AG04450 (cell line): ENCODE measurements around the gene CLBA1. TPM values are rescaled to one million over a fixed set of nuclear protein-coding genes. Genes with fewer than 3 reads are reported as not detected.
"Not testable (repeated sequence)": the region's sequence is repeated elsewhere in the genome, so short reads cannot be mapped to it uniquely, and the experiment has no call there.

ENCODE experiments used
- CTCF ChIA-PET: fragments of 300-600, 350-600 bp; formaldehyde crosslinking; extraction: SDS; loops from one replicate; lab custom pipeline; 2022; ENCODE audit warnings: antibody characterized with exemption, inconsistent platforms; lab: Charles Lee
- POLR2A ChIA-PET: fragments of 350-600 bp; formaldehyde crosslinking; extraction: SDS; loops from one replicate; lab custom pipeline; 2021; ENCODE audit warnings: antibody characterized with exemption, inconsistent platforms; lab: Yijun Ruan, JAX
- DNase-seq: peaks from one replicate; pipeline ENCODE4 v3.0.0-alpha.2; 2011; ENCODE audit warnings: low read depth, low spot score
- H3K27ac ChIP-seq: one replicate; pipeline ENCODE4 v1.5.1; 2012; ENCODE audit warnings: low read depth, low read length, control low read depth
- H3K27me3 ChIP-seq: one replicate; pipeline ENCODE4 v1.6.0; 2012; ENCODE audit warnings: low read length; ENCODE audit not compliant: control insufficient read depth, insufficient read depth
- H3K4me3 ChIP-seq: 2 replicates; pipeline ENCODE4 v1.5.1; 2011; ENCODE audit warnings: mild to moderate bottlenecking, low read depth, low read length, control low read depth
- H3K9me3 ChIP-seq: 2 replicates; pipeline ENCODE4 v1.5.1; 2012; ENCODE audit warnings: low read length; ENCODE audit not compliant: control insufficient read depth, insufficient read depth
- CTCF ChIP-seq: IDR thresholded peaks from 2 replicates; pipeline ENCODE4 v1.5.1; 2011; ENCODE audit warnings: low read depth, low read length, control low read depth, inconsistent platforms
- polyA plus RNA-seq: library from polyadenylated mRNA; depleted of rRNA; stranded (reverse); fragments of >200 nt; gene quantifications from 2 replicates; pipeline ENCODE4 v1.2.3, GENCODE V29; 2011

CLBA1 gene
- polyA plus RNA-seq, 1 experiment: 4.6 TPM

GRCh38 chr14:105026802-105027563 is 41.4 kb downstream of the CLBA1 start:
- TF ChIP-seq CTCF: no peak
- Histone ChIP-seq H3K27ac (peak overlapping the region; percentile 21), H3K9me3 (peaks cover 4% of the 10 kb centered on the region; the same call in 1 of the 2 replicates), H3K4me3 (no peak overlapping the region), H3K27me3 (no peaks in the 10 kb centered on the region)
- DNase-seq: no peak
- CTCF ChIA-PET: no interaction called here
- POLR2A ChIA-PET: interaction anchor here (0.7 kb wide), 1 partner anchor 27 kb away, joined by 3 read pairs; no protein-coding TSS in a partner anchor

- CTCF ChIA-PET: interaction anchor here (0.9 kb wide), 1 partner anchor 18 kb away, joined by 5 read pairs; no protein-coding TSS in a partner anchor
- DNase-seq, H3K27ac ChIP-seq, H3K27me3 ChIP-seq, H3K9me3 ChIP-seq, H3K4me3 ChIP-seq: not testable (repeated sequence)
- POLR2A ChIA-PET: interaction anchor here (0.7 kb wide), 1 partner anchor 28 kb away, joined by 3 read pairs; no protein-coding TSS in a partner anchor
Measured at GRCh38 chr14:105027718-105028117, 42.1 kb downstream of the CLBA1 start.

GRCh38 chr14:105028251-105028927 is 42.8 kb downstream of the CLBA1 start:
- no peak for DNase-seq
- POLR2A ChIA-PET: no interaction called here
- CTCF ChIA-PET: interaction anchor here (0.9 kb wide), 1 partner anchor 17 kb away, joined by 5 read pairs; no protein-coding TSS in a partner anchor
- Histone ChIP-seq H3K4me3 (no peak overlapping the region), H3K27ac (no peak overlapping the region), H3K27me3 (no peaks in the 10 kb centered on the region), H3K9me3 (peaks cover 6% of the 10 kb centered on the region; the same call in 1 of the 2 replicates)
- no peak for TF ChIP-seq CTCF

- ChIA-PET CTCF (interaction anchor here (0.5 to 0.7 kb wide), 2 partner anchors 17 to 92 kb away, joined by 3 read pairs; no protein-coding TSS in a partner anchor), POLR2A (interaction anchor here (1.3 kb wide), 1 partner anchor 8 kb away, joined by 11 read pairs; the partner anchor contains the start of gene CDCA4)
- Histone ChIP-seq H3K9me3 (peaks cover 7% of the 10 kb centered on the region; the same call in 1 of the 2 replicates), H3K27me3 (peaks cover 9% of the 10 kb centered on the region), H3K4me3 (no peak overlapping the region), H3K27ac (no peak overlapping the region)
- no peak for TF ChIP-seq CTCF
- no peak for DNase-seq
Measured at GRCh38 chr14:105029402-105029801, 43.8 kb downstream of the CLBA1 start.

- Histone ChIP-seq H3K4me3 (no peak overlapping the region), H3K27me3 (peaks cover 9% of the 10 kb centered on the region), H3K27ac (no peak overlapping the region), H3K9me3 (peaks cover 7% of the 10 kb centered on the region; the same call in 1 of the 2 replicates)
- no peak for DNase-seq
- POLR2A ChIA-PET: interaction anchor here (1.3 kb wide), 1 partner anchor 9 kb away, joined by 11 read pairs; the partner anchor contains the start of gene CDCA4
- no peak for TF ChIP-seq CTCF
- CTCF ChIA-PET: interaction anchor here (1.9 kb wide), 1 partner anchor 55 kb away, joined by 6 read pairs; no protein-coding TSS in a partner anchor
Measured at GRCh38 chr14:105030194-105030593, 44.6 kb downstream of the CLBA1 start.
